ENCODE measurements around the gene SHANK3.

Gene SHANK3

GRCh38 chr22:50711446-50712340, 39.1 kb downstream of the SHANK3 start:
- no peaks in the 10 kb centered on the region for H3K4me1 Mint-ChIP-seq

DNA sequence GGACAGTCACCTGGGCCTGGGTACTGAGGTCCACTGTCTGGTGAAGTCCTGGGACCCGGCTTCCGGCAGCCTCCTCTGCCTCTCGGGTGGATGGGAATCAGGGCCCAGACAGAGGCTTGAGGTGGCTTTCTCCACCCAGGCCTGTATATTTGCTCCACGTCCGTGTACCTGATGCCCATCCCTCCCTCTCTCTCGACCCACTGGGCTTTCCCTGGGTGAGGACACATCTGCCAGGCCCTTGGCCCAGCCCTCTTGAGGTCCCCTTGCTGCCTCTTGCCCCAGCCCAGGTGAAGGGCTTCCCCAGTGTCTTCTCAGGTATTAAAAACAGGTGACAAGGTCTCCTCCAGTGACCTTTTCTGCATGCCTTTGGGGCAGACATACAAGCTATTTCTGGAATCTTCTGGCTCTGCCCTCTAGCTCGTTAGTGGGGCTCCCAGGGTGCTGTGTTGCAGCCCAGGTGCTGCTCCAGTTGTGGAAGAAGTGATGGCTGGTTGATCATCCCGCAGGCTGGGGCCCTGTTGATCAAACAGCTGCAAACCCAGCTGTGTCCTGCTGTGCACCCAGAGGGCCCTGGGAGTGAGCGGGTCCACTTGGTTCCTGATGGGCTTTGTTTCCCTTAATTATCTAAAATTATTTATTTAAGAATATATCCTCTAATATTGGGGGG, 39.9 kb downstream of the SHANK3 start:
- H3K36me3 Mint-ChIP-seq (ENCODE audit: low read depth): peaks cover 21% of the 10 kb centered on the region
- no peak for TF ChIP-seq CTCF (IDR thresholded peaks at IDR 0.05; ENCODE audit: unreplicated experiment in 3 of 3)

More at GRCh38 chr22:50711446-50712340, 39.1 kb downstream of the SHANK3 start:
- H3K4me3 Mint-ChIP-seq: no peak overlapping the region
- H3K27ac Mint-ChIP-seq: no peak overlapping the region
- H3K9me3 Mint-ChIP-seq: no peaks in the 10 kb centered on the region
- TF ChIP-seq CTCF (IDR thresholded peaks at IDR 0.05; ENCODE audit: unreplicated experiment in 3 of 3): no peak
- peaks cover 7% of the 10 kb centered on the region for H3K27me3 Mint-ChIP-seq (ENCODE audit: low read depth)
- H3K36me3 Mint-ChIP-seq (ENCODE audit: low read depth): peaks cover 18% of the 10 kb centered on the region

GRCh38 chr22:50713008-50713385, 40.4 kb downstream of the SHANK3 start:
- Mint-ChIP-seq H3K9me3 (no peaks in the 10 kb centered on the region), H3K27ac (no peak overlapping the region), H3K4me1 (peaks cover 5% of the 10 kb centered on the region), H3K27me3 (ENCODE audit: low read depth) (peaks cover 15% of the 10 kb centered on the region), H3K36me3 (ENCODE audit: low read depth) (peaks cover 22% of the 10 kb centered on the region), H3K4me3 (no peak overlapping the region)
- TF ChIP-seq CTCF (IDR thresholded peaks at IDR 0.05; ENCODE audit: unreplicated experiment in 3 of 3): no peak

More for the DNA sequence above, 39.9 kb downstream of the SHANK3 start:
- no peak overlapping the region for H3K4me3 Mint-ChIP-seq
- peaks cover 10% of the 10 kb centered on the region for H3K27me3 Mint-ChIP-seq (ENCODE audit: low read depth)
- no peak overlapping the region for H3K27ac Mint-ChIP-seq
- H3K4me1 Mint-ChIP-seq: peaks cover under 1% of the 10 kb centered on the region
- no peaks in the 10 kb centered on the region for H3K9me3 Mint-ChIP-seq

DNA sequence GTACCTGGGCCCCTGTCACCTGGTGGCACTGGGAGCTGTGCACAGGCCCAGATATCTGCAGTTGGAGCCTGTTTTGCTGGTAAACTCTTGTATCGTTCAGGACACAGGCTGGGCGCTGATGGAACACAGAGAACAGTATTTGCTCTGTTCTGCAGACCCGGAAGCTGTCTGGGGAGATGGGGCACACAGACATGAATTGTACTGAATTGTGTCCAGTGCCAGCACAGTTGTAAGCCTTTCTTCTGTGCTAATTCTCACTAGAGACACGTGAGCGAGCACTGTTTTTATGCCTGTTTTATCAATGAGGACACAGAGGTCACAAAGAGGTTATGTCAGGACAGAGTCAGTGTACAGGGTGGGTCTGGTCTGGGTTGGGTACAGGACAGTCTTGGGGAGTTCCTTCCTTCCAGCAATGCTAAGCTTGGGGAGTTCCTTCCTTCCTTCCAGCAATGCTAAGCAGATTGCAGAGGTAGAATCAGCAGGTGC, 41.0 kb downstream of the SHANK3 start:
- peaks cover 24% of the 10 kb centered on the region for H3K36me3 Mint-ChIP-seq (ENCODE audit: low read depth)
- no peak for TF ChIP-seq CTCF (IDR thresholded peaks at IDR 0.05; ENCODE audit: unreplicated experiment in 3 of 3)
- H3K4me3 Mint-ChIP-seq: no peak overlapping the region
- H3K9me3 Mint-ChIP-seq: no peaks in the 10 kb centered on the region
- H3K27me3 Mint-ChIP-seq (ENCODE audit: low read depth): peaks cover 21% of the 10 kb centered on the region
- H3K27ac Mint-ChIP-seq: no peak overlapping the region
- H3K4me1 Mint-ChIP-seq: peaks cover 5% of the 10 kb centered on the region

DNA sequence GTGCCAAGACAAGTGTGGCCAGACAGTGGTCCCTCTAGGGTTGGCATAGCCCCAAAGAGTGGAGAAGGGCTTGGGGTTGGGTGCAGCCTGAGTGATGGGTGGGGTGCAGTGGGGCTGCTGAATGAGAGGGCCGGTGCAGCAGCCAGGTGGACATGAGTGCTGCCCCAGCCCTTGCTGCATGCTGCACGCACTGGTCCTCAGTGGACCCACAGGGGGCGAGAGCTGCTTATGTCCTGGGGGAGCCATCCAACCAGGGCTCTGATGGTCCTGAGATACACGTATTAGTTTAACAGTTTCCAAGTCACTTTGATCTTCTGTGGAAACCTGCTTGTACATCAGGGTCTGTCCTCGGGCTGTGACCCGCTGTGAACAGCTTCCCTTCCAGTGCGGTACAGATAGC, 41.5 kb downstream of the SHANK3 start:
- peaks cover 26% of the 10 kb centered on the region for H3K36me3 Mint-ChIP-seq (ENCODE audit: low read depth)
- H3K27me3 Mint-ChIP-seq (ENCODE audit: low read depth): peaks cover 26% of the 10 kb centered on the region
- peaks cover 5% of the 10 kb centered on the region for H3K4me1 Mint-ChIP-seq
- H3K4me3 Mint-ChIP-seq: no peak overlapping the region
- TF ChIP-seq CTCF (IDR thresholded peaks at IDR 0.05; ENCODE audit: unreplicated experiment in 3 of 3): no peak
- H3K9me3 Mint-ChIP-seq: no peaks in the 10 kb centered on the region
- H3K27ac Mint-ChIP-seq: no peak overlapping the region

Measured in nephron (organoid).